ENCODE results near the gene INIP. TPM values are rescaled to one million over a fixed set of nuclear protein-coding genes. Genes with fewer than 3 reads are reported as not detected.
"Not testable (repeated sequence)": the region's sequence is repeated elsewhere in the genome, so short reads cannot be mapped to it uniquely, and the experiment has no call there.

The INIP gene
- total RNA-seq, 8 experiments from 2014 or later, result 10.0 to 26.8 (median 23.4) TPM

DNA sequence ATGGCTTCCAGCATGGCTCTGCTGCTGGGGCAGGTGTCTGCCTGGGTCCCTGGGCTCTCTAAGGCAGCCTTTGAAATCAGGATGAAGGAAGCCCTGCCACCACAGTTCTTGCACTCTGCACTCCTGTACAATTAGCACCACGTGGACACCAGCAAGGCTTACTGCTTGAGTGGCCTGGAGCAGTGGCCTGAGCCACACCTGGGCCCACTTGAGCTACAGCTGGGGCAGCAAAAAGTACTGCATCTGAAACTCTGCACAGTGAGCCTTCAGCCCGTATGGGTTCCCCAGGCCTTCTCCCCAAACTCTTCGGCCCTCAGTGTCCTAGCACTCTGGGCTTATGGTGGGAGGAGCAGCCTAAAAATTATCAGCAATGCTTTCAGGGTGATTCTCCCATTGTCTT is 8.0 kb upstream of the INIP start:
- Histone ChIP-seq H3K27ac (no peak overlapping the region), H3K4me3 (no peak overlapping the region), H3K4me1 (replicated peaks in 1 of 2) (no peaks in the 10 kb centered on the region)
- in situ Hi-C loops (cut with MboI; ENCODE audit: low pct_unique_long_range_greater_than_20kb in 2 of 9, low sequenced_read_pairs in 9 of 9, unreplicated experiment in 9 of 9), result no loop called here
- 50 to 100% (median 78%) methylated on average over 1 to 3 of the region's 3 CpGs for WGBS, 10 experiments
- no peak for ATAC-seq (replicated peaks in 6 of 8)

DNA sequence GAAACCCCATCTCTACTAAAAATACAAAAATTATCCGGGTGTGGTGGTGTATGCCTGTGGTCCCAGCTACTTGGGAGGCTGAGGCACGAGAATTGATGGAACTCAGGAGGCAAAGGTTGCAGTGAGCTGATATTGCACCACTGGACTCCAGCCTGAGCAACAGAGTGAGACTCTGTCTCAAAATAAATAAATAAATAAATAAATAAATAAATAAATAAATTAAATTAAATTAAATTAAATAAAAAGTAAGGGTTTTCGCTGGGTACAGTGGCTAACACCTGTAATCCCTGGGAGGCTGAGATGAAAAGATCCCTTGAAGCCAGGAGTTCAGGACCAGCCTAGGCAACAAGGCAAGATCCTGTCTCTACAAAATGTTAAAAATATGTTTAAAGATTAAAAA is 4.8 kb upstream of the INIP start:
- in situ Hi-C loops (cut with MboI; ENCODE audit: low pct_unique_long_range_greater_than_20kb in 2 of 9, low sequenced_read_pairs in 9 of 9, unreplicated experiment in 9 of 9), result loop anchor here in 5 of 9 experiments (25.0 kb wide), 2 partner anchors 110 to 635 kb away; no protein-coding TSS in a partner anchor

DNA sequence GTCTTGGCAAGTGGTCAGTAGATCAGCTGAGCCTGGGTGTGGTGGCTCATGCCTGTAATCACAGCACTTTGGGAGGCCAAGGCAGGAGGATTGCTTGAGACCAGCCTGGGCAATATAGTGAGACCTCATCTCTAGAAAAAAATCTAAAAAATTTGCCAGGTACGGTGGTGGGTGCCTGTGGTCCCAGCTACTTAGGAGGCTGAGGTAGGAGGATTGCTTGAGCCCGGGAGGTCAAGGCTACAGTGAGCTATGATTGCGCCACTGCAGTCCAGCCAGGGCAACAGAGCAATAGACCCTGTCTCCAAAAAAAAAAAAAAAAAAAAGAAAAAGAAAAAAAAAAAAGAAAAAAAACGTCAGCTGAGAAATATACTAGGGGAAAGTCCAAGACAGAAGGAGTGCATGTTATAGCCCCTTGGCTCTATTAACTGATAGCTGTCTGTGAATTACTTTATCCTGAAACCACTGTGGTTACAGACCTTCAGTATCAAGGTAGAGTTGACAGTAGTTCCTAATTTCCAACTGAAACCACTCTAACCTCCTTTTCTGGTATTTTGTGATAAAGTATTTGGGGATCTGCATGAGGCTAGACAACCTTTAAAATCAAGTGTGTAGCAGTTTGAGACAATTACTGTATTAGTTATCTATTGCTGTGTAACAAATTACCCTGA is 2.3 kb upstream of the INIP start:
- in situ Hi-C loops (cut with MboI; ENCODE audit: low pct_unique_long_range_greater_than_20kb in 2 of 9, low sequenced_read_pairs in 9 of 9, unreplicated experiment in 9 of 9), result loop anchor here in 5 of 9 experiments (25.0 kb wide), 2 partner anchors 108 to 633 kb away; no protein-coding TSS in a partner anchor
- no peak overlapping the region for H3K27ac ChIP-seq
- no peak for ATAC-seq (replicated peaks in 6 of 8)
- 75 to 100% (median 88%) methylated on average over 2 to 4 of the region's 4 CpGs for WGBS, 10 experiments
- no peak overlapping the region for H3K4me3 ChIP-seq
- peaks cover 4 to 6% of the 10 kb centered on the region in 2 donors for H3K4me1 ChIP-seq (replicated peaks in 1 of 2)

More for the DNA sequence above, 4.8 kb upstream of the INIP start:
- not testable (repeated sequence) for H3K4me3 ChIP-seq; H3K4me1 ChIP-seq (replicated peaks in 1 of 2); ATAC-seq (replicated peaks in 6 of 8); H3K27ac ChIP-seq
- WGBS, 10 experiments, result 71 to 100% (median 88%) methylated on average over 1 to 3 of the region's 3 CpGs; no CpG with 5 or more reads in 2 of the 10 experiments

DNA sequence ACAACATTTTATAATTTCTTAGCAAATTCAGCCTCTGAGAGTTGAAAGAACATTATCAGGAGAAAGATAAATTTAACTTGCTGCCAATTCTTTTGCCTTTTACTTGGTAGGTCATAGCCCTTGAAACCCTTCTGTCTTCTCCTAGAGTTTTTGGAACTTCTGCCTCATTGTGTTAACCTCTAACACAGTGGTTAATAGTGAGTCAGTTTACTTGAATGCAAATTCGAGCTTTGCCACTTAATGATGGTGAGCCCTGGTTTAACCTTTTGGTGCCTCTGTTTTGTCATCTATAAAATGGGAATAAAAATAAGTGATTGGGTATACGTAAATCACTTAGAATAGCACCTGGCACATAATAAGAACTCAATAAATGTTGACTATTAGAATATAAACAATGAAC is 1.8 kb upstream of the INIP start:
- 0 to 100% (median 75%) methylated on average over 1 to 2 of the region's 2 CpGs for WGBS, 10 experiments
- Histone ChIP-seq H3K27ac (no peak overlapping the region), H3K4me3 (no peak overlapping the region), H3K4me1 (replicated peaks in 1 of 2) (peaks cover 4 to 6% of the 10 kb centered on the region in 2 donors)
- ATAC-seq (replicated peaks in 6 of 8), result no peak
- in situ Hi-C loops (cut with MboI; ENCODE audit: low pct_unique_long_range_greater_than_20kb in 2 of 9, low sequenced_read_pairs in 9 of 9, unreplicated experiment in 9 of 9), result loop anchor here in 5 of 9 experiments (25.0 kb wide), 2 partner anchors 107 to 632 kb away; no protein-coding TSS in a partner anchor

DNA sequence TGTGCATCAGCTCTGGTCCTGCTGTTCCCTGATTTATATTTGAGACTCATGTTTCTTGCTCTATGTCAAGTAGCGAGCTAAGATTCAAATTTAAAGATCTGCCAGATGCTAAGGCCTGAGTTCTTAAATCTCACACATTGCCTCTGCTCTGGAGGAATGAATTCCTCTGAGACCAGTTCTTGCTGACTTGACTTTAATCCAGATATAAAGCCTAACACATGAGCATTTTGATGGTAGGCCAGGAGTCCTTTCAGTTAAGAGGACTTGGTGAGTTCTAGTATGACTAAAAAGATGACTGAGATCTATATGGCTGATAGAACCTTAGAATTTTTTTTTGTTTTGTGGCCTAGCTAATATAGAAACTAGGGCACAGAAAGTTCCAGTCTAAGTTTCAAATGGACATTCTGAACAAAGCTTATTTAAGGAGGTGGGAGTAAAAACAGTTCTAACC is 1.3 kb upstream of the INIP start:
- in situ Hi-C loops (cut with MboI; ENCODE audit: low pct_unique_long_range_greater_than_20kb in 2 of 9, low sequenced_read_pairs in 9 of 9, unreplicated experiment in 9 of 9), result loop anchor here in 5 of 9 experiments (25.0 kb wide), 2 partner anchors 107 to 632 kb away; no protein-coding TSS in a partner anchor
- 27 to 100% (median 85%) methylated on average over 1 of the region's 1 CpG; no CpG with 5 or more reads in 2 of the 10 experiments for WGBS, 10 experiments
- Histone ChIP-seq H3K27ac (no peak overlapping the region), H3K4me1 (replicated peaks in 1 of 2) (peaks cover 4 to 6% of the 10 kb centered on the region in 2 donors), H3K4me3 (no peak overlapping the region)
- no peak for ATAC-seq (replicated peaks in 6 of 8)

DNA sequence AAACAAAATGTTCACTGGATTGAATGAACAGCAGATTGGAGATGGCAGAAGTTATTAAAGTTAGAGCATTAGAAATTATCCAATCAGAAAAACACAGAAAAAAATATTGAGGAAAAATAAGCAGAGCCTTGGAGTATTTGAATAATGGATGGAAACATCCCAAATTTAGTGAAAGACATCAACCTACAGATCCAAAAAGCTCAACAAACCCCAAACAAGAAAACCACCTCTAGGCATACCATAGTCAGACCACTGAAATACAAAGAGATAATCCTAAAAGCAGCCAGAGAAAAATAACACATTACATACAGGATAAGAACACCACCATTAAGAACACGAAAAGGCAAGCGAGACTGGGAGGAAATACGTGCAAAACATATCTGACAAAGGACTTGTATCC is 5.2 kb downstream of the INIP start:
- WGBS, 10 experiments, result 74 to 98% (median 95%) methylated on average over 2 to 3 of the region's 3 CpGs; no CpG with 5 or more reads in 1 of the 10 experiments
- Histone ChIP-seq H3K4me1 (replicated peaks in 1 of 2) (peaks cover 4 to 6% of the 10 kb centered on the region in 2 donors), H3K4me3 (no peak overlapping the region), H3K27ac (no peak overlapping the region)
- in situ Hi-C loops (cut with MboI; ENCODE audit: low pct_unique_long_range_greater_than_20kb in 2 of 9, low sequenced_read_pairs in 9 of 9, unreplicated experiment in 9 of 9), result loop anchor here in 5 of 9 experiments (25.0 kb wide), 2 partner anchors 100 to 625 kb away; no protein-coding TSS in a partner anchor
- ATAC-seq (replicated peaks in 6 of 8), result no peak

DNA sequence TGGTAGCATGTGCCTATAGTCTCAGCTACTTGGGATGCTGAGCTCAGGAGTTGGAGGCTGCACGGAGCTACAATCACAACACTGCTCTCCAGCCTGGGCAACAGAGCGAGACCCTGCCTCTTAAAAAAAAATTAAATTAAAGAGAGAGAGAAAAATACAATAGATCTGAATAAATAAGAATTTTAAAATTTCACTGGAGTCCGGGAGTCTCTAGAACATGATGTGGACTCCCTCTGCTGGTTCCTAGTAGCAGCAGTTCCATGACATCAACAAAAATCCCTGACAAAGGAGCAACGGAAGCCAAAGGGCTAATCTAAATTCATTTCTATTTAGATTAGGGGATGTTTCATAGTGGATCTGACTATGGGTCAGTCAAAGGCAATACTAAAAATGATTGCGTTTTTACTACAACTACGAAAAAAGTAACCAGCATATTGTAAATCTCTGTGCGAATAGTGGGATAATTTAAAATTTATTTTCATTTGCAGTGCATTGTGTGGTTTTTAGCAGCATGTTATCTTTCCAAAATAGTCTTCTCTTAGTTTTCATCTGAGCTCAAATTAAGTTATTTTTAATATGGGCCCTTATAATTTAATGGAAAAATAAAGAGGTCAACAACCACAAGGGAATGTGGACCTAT is 6.7 kb downstream of the INIP start:
- no peak overlapping the region for H3K4me3 ChIP-seq
- ATAC-seq (replicated peaks in 6 of 8), result peak in 5 of 8 experiments; percentile 38 to 83 (median 67)
- 54 to 82% (median 71%) methylated on average over 2 to 7 of the region's 7 CpGs for WGBS, 10 experiments
- no peaks in the 10 kb centered on the region for H3K4me1 ChIP-seq (replicated peaks in 1 of 2)
- H3K27ac ChIP-seq, result no peak overlapping the region
- in situ Hi-C loops (cut with MboI; ENCODE audit: low pct_unique_long_range_greater_than_20kb in 2 of 9, low sequenced_read_pairs in 9 of 9, unreplicated experiment in 9 of 9), result loop anchor here in 5 of 9 experiments (25.0 kb wide), 2 partner anchors 99 to 624 kb away; no protein-coding TSS in a partner anchor

DNA sequence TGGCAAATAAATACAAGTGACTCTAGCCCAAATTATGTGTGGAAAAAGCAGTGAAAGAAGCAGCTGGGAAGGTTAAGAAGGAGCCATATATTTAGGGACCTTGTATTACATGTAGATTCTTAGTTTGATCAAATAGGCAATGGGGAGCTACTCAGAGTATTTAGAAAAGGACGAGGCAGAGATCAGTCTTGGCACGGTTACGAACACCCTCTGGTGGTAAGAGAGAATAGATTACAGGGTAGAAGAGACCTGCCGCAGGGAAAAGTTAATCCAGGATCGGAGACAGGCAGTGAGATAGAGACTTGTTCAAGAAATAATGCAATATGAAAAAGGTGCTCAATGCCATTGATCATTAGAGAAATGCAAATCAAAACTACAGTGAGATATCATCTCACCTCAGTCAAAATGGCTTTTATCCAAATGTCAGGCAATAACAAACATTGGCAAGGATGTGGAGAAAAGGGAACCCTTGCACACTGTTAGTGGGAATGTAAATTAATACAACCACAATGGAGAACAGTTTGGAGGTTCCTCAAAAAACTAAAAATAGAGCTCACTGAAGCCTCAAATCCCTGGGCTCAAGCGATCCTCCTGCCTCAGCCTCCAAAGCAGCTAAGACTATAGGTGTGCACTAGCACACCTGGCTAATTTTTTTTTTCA is 12.0 kb downstream of the INIP start:
- in situ Hi-C loops (cut with MboI; ENCODE audit: low pct_unique_long_range_greater_than_20kb in 2 of 9, low sequenced_read_pairs in 9 of 9, unreplicated experiment in 9 of 9), result loop anchor here in 5 of 9 experiments (25.0 kb wide), 2 partner anchors 94 to 619 kb away; no protein-coding TSS in a partner anchor
- Histone ChIP-seq H3K4me3 (no peak overlapping the region), H3K27ac (no peak overlapping the region), H3K4me1 (replicated peaks in 1 of 2) (no peaks in the 10 kb centered on the region)
- 43 to 74% (median 60%) methylated on average over 2 to 6 of the region's 6 CpGs; no CpG with 5 or more reads in 1 of the 10 experiments for WGBS, 10 experiments
- peak; percentile 21 to 93 (median 80) for ATAC-seq (replicated peaks in 6 of 8)

DNA sequence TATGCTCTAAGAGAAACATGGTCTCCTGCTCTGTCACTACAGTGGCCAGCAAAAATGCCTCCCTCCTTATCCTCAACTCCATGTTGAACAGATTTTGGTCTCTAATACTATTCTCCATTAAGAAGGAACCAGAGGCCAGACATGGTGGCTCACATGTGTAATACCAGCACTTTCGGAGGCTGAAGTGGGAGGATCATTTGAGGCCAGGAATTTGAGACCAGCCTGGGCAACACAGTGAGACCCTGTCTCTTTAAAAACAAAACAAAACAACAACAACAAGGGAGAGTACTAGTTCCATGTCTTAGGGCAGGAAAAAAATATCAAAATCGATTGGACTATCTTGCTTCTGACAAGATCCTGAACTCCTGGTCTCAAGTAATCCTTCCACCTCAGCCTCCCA is 14.6 kb downstream of the INIP start:
- WGBS, 10 experiments, result 60 to 100% (median 83%) methylated on average over 1 to 2 of the region's 2 CpGs; no CpG with 5 or more reads in 4 of the 10 experiments
- Histone ChIP-seq H3K27ac (no peak overlapping the region), H3K4me3 (no peak overlapping the region), H3K4me1 (replicated peaks in 1 of 2) (no peaks in the 10 kb centered on the region)
- no peak for ATAC-seq (replicated peaks in 6 of 8)
- in situ Hi-C loops (cut with MboI; ENCODE audit: low pct_unique_long_range_greater_than_20kb in 2 of 9, low sequenced_read_pairs in 9 of 9, unreplicated experiment in 9 of 9), result loop anchor here in 5 of 9 experiments (25.0 kb wide), 2 partner anchors 91 to 616 kb away; no protein-coding TSS in a partner anchor

DNA sequence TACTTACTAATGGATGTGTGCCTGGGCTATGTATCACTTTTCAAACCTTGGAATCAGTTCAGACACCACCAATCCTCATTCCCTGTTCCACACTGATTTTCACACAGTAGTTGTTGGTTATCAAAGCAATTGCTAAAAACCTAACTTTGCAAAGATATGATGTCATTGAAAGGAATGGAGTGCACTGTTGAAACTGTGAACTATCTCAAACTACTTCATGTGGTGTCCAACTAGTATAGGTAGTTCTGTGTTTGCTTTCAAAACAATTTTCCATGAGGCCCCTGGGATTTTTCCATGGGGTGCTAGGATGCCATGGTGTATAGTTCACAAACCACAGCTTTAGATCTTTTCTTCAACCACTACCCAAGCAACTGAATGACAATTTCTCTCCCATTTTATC is 17.8 kb downstream of the INIP start:
- no peak overlapping the region for H3K4me3 ChIP-seq
- peak in 1 of 8 experiments; percentile 33 for ATAC-seq (replicated peaks in 6 of 8)
- no peak overlapping the region for H3K27ac ChIP-seq
- in situ Hi-C loops (cut with MboI; ENCODE audit: low pct_unique_long_range_greater_than_20kb in 2 of 9, low sequenced_read_pairs in 9 of 9, unreplicated experiment in 9 of 9), result loop anchor here in 5 of 9 experiments (25.0 kb wide), 2 partner anchors 88 to 613 kb away; no protein-coding TSS in a partner anchor
- H3K4me1 ChIP-seq (replicated peaks in 1 of 2), result no peaks in the 10 kb centered on the region

DNA sequence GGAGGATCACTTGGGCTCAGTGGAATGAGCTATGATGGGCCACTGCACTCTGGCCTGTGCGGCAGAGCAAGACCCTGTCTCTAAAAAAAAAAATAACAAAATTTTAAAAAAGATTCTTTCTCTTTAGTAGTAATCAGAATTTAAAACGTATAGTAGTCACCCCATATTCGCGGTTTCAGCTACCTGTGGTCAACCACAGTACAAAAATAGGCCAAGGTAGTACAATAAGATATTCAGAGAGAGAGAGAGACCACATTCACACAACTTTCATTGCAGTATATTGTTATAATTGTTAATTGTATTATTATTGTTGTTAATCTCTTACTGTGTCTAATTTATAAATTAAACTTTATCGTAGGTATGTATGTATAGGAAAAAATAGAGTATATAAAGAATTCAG is 18.7 kb downstream of the INIP start:
- in situ Hi-C loops (cut with MboI; ENCODE audit: low pct_unique_long_range_greater_than_20kb in 2 of 9, low sequenced_read_pairs in 9 of 9, unreplicated experiment in 9 of 9), result no loop called here
- WGBS, 10 experiments, result 82 to 100% (median 98%) methylated on average over 3 to 5 of the region's 5 CpGs; no CpG with 5 or more reads in 1 of the 10 experiments
- Histone ChIP-seq H3K4me3 (no peak overlapping the region), H3K4me1 (replicated peaks in 1 of 2) (no peaks in the 10 kb centered on the region), H3K27ac (no peak overlapping the region)
- ATAC-seq (replicated peaks in 6 of 8), result no peak

DNA sequence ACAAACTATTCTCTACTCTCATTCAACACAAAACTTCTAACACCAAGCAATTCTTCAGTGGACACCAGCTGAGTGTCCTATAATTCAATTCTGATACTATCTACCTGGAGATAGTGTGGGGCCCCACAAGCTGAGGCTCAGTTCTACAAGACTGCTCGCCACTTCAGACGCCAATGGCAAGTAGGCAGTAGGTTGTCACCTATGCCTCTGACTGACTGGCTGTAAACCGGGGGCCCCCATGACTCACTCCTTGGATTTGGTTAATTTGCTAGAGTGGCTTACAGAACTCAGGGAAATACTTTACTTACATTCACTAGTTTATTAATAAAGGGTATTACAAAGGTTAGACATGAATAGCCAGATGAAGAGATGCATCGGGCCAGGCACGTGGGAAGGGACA is 21.5 kb downstream of the INIP start:
- in situ Hi-C loops (cut with MboI; ENCODE audit: low pct_unique_long_range_greater_than_20kb in 2 of 9, low sequenced_read_pairs in 9 of 9, unreplicated experiment in 9 of 9), result no loop called here
- Histone ChIP-seq H3K4me3 (no peak overlapping the region), H3K4me1 (replicated peaks in 1 of 2) (no peaks in the 10 kb centered on the region), H3K27ac (no peak overlapping the region)
- WGBS, 10 experiments, result 90 to 100% (median 95%) methylated on average over 1 to 5 of the region's 5 CpGs; no CpG with 5 or more reads in 4 of the 10 experiments
- ATAC-seq (replicated peaks in 6 of 8), result no peak
